ENCODE results near the gene FAM216B.

DNA sequence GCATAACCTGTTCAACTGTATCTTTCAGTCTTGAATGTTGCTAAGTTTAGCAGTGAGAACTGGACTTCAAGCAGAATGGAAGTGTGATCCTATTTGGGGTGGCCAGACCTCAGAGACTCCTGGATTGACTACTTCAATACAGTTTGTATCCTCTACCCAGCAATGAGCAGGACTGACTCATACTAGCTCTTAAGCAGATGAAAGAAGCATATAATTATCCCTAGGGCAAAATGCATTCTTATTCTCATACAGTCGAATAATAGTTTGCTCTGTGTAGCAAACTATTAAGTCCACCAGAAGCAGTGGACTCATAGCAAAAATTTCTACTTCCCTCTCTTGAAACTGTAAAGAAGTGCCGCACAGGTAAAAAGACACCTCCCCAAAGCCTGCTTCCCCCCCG lies 46.4 kb upstream of the FAM216B start:
- TF ChIP-seq CTCF (IDR thresholded peaks at IDR 0.05) (no peak), POLR2A (IDR thresholded peaks at IDR 0.05) (no peak)
